ENCODE data around the gene LRMDA. TPM values are rescaled to one million over a fixed set of nuclear protein-coding genes. Genes with fewer than 3 reads are reported as not detected.

The LRMDA gene
- total RNA-seq, 1 donor from 2014 or later: 0.19 TPM

GRCh38 chr10:75994357-75995040 lies 563.1 kb downstream of the LRMDA start:
- H3K27me3 Mint-ChIP-seq (ENCODE audit: unreplicated experiment): peaks cover 45% of the 10 kb centered on the region
- H3K4me3 Mint-ChIP-seq (ENCODE audit: unreplicated experiment): no peak overlapping the region
- TF ChIP-seq, protein P1, sequence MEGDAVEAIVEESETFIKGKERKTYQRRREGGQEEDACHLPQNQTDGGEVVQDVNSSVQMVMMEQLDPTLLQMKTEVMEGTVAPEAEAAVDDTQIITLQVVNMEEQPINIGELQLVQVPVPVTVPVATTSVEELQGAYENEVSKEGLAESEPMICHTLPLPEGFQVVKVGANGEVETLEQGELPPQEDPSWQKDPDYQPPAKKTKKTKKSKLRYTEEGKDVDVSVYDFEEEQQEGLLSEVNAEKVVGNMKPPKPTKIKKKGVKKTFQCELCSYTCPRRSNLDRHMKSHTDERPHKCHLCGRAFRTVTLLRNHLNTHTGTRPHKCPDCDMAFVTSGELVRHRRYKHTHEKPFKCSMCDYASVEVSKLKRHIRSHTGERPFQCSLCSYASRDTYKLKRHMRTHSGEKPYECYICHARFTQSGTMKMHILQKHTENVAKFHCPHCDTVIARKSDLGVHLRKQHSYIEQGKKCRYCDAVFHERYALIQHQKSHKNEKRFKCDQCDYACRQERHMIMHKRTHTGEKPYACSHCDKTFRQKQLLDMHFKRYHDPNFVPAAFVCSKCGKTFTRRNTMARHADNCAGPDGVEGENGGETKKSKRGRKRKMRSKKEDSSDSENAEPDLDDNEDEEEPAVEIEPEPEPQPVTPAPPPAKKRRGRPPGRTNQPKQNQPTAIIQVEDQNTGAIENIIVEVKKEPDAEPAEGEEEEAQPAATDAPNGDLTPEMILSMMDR (IDR thresholded peaks at IDR 0.05): no peak
- no peaks in the 10 kb centered on the region for H3K9me3 Mint-ChIP-seq (ENCODE audit: unreplicated experiment)
- no peak for DNase-seq (ENCODE audit: extremely low spot score, unreplicated experiment)
- H3K27ac Mint-ChIP-seq (ENCODE audit: unreplicated experiment): no peak overlapping the region
- no peaks in the 10 kb centered on the region for H3K36me3 Mint-ChIP-seq (ENCODE audit: unreplicated experiment)
- H3K4me1 Mint-ChIP-seq (ENCODE audit: unreplicated experiment): peaks cover 2% of the 10 kb centered on the region

GRCh38 chr10:75995041-75995430 lies 563.6 kb downstream of the LRMDA start:
- DNase-seq (ENCODE audit: extremely low spot score, unreplicated experiment): no peak
- H3K4me3 Mint-ChIP-seq (ENCODE audit: unreplicated experiment): no peak overlapping the region
- H3K27me3 Mint-ChIP-seq (ENCODE audit: unreplicated experiment): peaks cover 50% of the 10 kb centered on the region
- no peaks in the 10 kb centered on the region for H3K36me3 Mint-ChIP-seq (ENCODE audit: unreplicated experiment)
- H3K9me3 Mint-ChIP-seq (ENCODE audit: unreplicated experiment): no peaks in the 10 kb centered on the region
- TF ChIP-seq, protein P1 (IDR thresholded peaks at IDR 0.05): no peak
- H3K27ac Mint-ChIP-seq (ENCODE audit: unreplicated experiment): no peak overlapping the region
- peaks cover 2% of the 10 kb centered on the region for H3K4me1 Mint-ChIP-seq (ENCODE audit: unreplicated experiment)

- peaks cover 2% of the 10 kb centered on the region for H3K4me1 Mint-ChIP-seq (ENCODE audit: unreplicated experiment)
- no peak overlapping the region for H3K4me3 Mint-ChIP-seq (ENCODE audit: unreplicated experiment)
- TF ChIP-seq, protein P1 (IDR thresholded peaks at IDR 0.05): no peak
- no peak for DNase-seq (ENCODE audit: extremely low spot score, unreplicated experiment)
- H3K27me3 Mint-ChIP-seq (ENCODE audit: unreplicated experiment): peaks cover 56% of the 10 kb centered on the region
- no peaks in the 10 kb centered on the region for H3K36me3 Mint-ChIP-seq (ENCODE audit: unreplicated experiment)
- H3K9me3 Mint-ChIP-seq (ENCODE audit: unreplicated experiment): no peaks in the 10 kb centered on the region
- no peak overlapping the region for H3K27ac Mint-ChIP-seq (ENCODE audit: unreplicated experiment)
Observed at GRCh38 chr10:75995720-75996119, 564.3 kb downstream of the LRMDA start.

- no peak overlapping the region for H3K27ac Mint-ChIP-seq (ENCODE audit: unreplicated experiment)
- H3K4me1 Mint-ChIP-seq (ENCODE audit: unreplicated experiment): no peaks in the 10 kb centered on the region
- no peak for DNase-seq (ENCODE audit: extremely low spot score, unreplicated experiment)
- H3K9me3 Mint-ChIP-seq (ENCODE audit: unreplicated experiment): no peaks in the 10 kb centered on the region
- TF ChIP-seq, protein P1 (IDR thresholded peaks at IDR 0.05): no peak
- no peak overlapping the region for H3K4me3 Mint-ChIP-seq (ENCODE audit: unreplicated experiment)
- no peaks in the 10 kb centered on the region for H3K36me3 Mint-ChIP-seq (ENCODE audit: unreplicated experiment)
- H3K27me3 Mint-ChIP-seq (ENCODE audit: unreplicated experiment): peaks cover 66% of the 10 kb centered on the region
Observed at GRCh38 chr10:75999001-75999400, 567.6 kb downstream of the LRMDA start.

GRCh38 chr10:75999515-76000209 lies 568.2 kb downstream of the LRMDA start:
- TF ChIP-seq, protein P1 (IDR thresholded peaks at IDR 0.05): no peak
- Mint-ChIP-seq H3K36me3 (ENCODE audit: unreplicated experiment) (no peaks in the 10 kb centered on the region), H3K9me3 (ENCODE audit: unreplicated experiment) (no peaks in the 10 kb centered on the region), H3K27ac (ENCODE audit: unreplicated experiment) (no peak overlapping the region), H3K27me3 (ENCODE audit: unreplicated experiment) (peaks cover 67% of the 10 kb centered on the region), H3K4me3 (ENCODE audit: unreplicated experiment) (no peak overlapping the region), H3K4me1 (ENCODE audit: unreplicated experiment) (no peaks in the 10 kb centered on the region)
- DNase-seq (ENCODE audit: extremely low spot score, unreplicated experiment): no peak
